Measurements from ENCODE around the gene TSPEAR. TPM values are rescaled to one million over a fixed set of nuclear protein-coding genes. Genes with fewer than 3 reads are reported as not detected.

The TSPEAR gene
- total and polyA plus RNA-seq, 8 donors, result 0.05 to 0.29 (median 0.12) TPM; not detected in 4

DNA sequence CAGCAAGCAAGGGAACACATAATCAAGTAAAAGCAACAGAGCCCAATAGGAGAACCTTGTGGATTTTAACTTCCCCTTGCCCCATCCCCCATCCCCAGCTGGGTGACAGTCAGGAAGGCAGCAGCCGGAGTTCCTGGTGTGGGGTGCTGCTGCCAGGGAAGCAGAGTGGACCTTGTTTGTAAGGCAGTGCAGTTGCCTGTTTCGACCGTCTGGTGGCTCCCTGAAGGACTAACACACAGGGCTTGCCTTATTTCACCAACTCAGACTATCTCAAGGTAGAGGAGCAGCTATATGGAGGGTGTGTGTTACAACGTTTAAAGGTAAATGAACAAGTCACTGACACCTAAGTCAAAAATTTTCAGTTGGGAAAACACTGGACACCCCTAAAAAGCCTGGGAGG, 92.9 kb downstream of the TSPEAR start:
- intact Hi-C loops (cut with DNase I; ENCODE audit: low total_unique reads), result no loop called here
- WGBS, 5 donors, result 10 to 24% (median 16%) methylated on average over 4 of the region's 4 CpGs
- H3K9me3 ChIP-seq, result peaks cover 0 to 21% (median 12%) of the 10 kb centered on the region in 4 donors
- no peak for TF ChIP-seq POLR2AphosphoS5 (IDR thresholded peaks at IDR 0.05)
- TF ChIP-seq POLR2A (IDR thresholded peaks at IDR 0.05), result no peak
- no peak for TF ChIP-seq EP300 (IDR thresholded peaks at IDR 0.05)
- peak in 4 of 7 experiments; percentile 8 to 19 (median 15) for TF ChIP-seq CTCF (IDR thresholded peaks at IDR 0.05)
- peak overlapping the region in 2 of 5 donors; percentile 2 to 47 for H3K27ac ChIP-seq
- H3K36me3 ChIP-seq, result no peaks in the 10 kb centered on the region
- H3K27me3 ChIP-seq, result peaks cover 0 to 26% (median 0%) of the 10 kb centered on the region in 3 donors
- DNase-seq, result peak in 1 of 2 donors; percentile 43
- no peaks in the 10 kb centered on the region for H3K4me1 ChIP-seq
- no peak overlapping the region for H3K4me3 ChIP-seq

DNA sequence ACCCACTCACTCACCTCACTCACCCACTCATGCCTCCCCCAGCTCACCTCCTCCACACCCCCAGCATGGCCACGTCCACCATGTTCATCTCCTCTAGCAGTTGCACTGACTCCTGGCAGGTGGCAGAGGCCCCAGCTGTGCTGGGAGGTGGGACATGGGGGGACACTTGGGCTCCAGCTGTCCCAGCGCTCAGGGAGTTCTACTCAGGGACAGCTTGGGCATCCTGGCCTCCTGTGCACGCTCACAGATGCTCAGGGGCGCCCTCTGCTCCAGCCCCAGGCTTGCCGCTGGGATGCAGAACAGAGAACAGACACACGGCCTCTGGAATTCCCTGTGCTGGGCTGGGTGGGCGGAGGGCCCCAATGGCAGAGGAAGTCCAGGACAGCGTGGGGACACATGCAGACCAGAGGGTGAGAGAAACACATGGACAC, 94.3 kb downstream of the TSPEAR start:
- intact Hi-C loops (cut with DNase I; ENCODE audit: low total_unique reads), result no loop called here
- Histone ChIP-seq H3K4me3 (no peak overlapping the region), H3K9me3 (peaks cover 0 to 6% (median 2%) of the 10 kb centered on the region in 4 donors), H3K4me1 (no peaks in the 10 kb centered on the region), H3K27ac (no peak overlapping the region), H3K36me3 (no peaks in the 10 kb centered on the region), H3K27me3 (peaks cover 0 to 40% (median 0%) of the 10 kb centered on the region in 3 donors)
- WGBS, 5 donors, result 50 to 70% (median 61%) methylated on average over 4 to 8 of the region's 8 CpGs
- DNase-seq, result no peak
- TF ChIP-seq POLR2AphosphoS5 (IDR thresholded peaks at IDR 0.05) (no peak), EP300 (IDR thresholded peaks at IDR 0.05) (no peak), CTCF (IDR thresholded peaks at IDR 0.05) (no peak), POLR2A (IDR thresholded peaks at IDR 0.05) (no peak)

- intact Hi-C loops (cut with DNase I; ENCODE audit: low total_unique reads), result no loop called here
- DNase-seq, result no peak
- Histone ChIP-seq H3K4me3 (no peak overlapping the region), H3K4me1 (no peaks in the 10 kb centered on the region), H3K27ac (no peak overlapping the region), H3K36me3 (no peaks in the 10 kb centered on the region), H3K27me3 (peaks cover 0 to 46% (median 0%) of the 10 kb centered on the region in 3 donors), H3K9me3 (peaks cover 0 to 11% (median 6%) of the 10 kb centered on the region in 4 donors)
- 70 to 83% (median 78%) methylated on average over 8 to 16 of the region's 16 CpGs for WGBS, 5 donors
- TF ChIP-seq CTCF (IDR thresholded peaks at IDR 0.05) (no peak), EP300 (IDR thresholded peaks at IDR 0.05) (no peak), POLR2A (IDR thresholded peaks at IDR 0.05) (no peak), POLR2AphosphoS5 (IDR thresholded peaks at IDR 0.05) (no peak)
These were observed 94.8 kb downstream of the TSPEAR start for GRCh38 chr21:44616591-44616926.

- intact Hi-C loops (cut with DNase I; ENCODE audit: low total_unique reads), result no loop called here
- Histone ChIP-seq H3K4me3 (no peak overlapping the region), H3K27ac (no peak overlapping the region), H3K9me3 (peaks cover 0 to 15% (median 10%) of the 10 kb centered on the region in 4 donors), H3K27me3 (peaks cover 0 to 49% (median 0%) of the 10 kb centered on the region in 3 donors), H3K36me3 (no peaks in the 10 kb centered on the region), H3K4me1 (no peaks in the 10 kb centered on the region)
- TF ChIP-seq POLR2AphosphoS5 (IDR thresholded peaks at IDR 0.05) (no peak), POLR2A (IDR thresholded peaks at IDR 0.05) (no peak), CTCF (IDR thresholded peaks at IDR 0.05) (no peak), EP300 (IDR thresholded peaks at IDR 0.05) (no peak)
- no peak for DNase-seq
- 71 to 83% (median 82%) methylated on average over 15 to 17 of the region's 17 CpGs for WGBS, 5 donors
These were observed 95.3 kb downstream of the TSPEAR start for GRCh38 chr21:44615911-44616590.
